ENCODE results near the gene CPEB1. TPM values are rescaled to one million over a fixed set of nuclear protein-coding genes. Genes with fewer than 3 reads are reported as not detected.

The CPEB1 gene
- total RNA-seq, 1 donor from 2014 or later = 0.40 TPM

GRCh38 chr15:82540984-82541431 lies 106.2 kb downstream of the CPEB1 start:
- TF ChIP-seq CTCF (IDR thresholded peaks at IDR 0.05; ENCODE audit: unreplicated experiment) = no peak
- H3K9me3 Mint-ChIP-seq = no peaks in the 10 kb centered on the region
- peak in 1 of 2 experiments; percentile 41 for DNase-seq (ENCODE audit: low spot score in 2 of 2, unreplicated experiment in 2 of 2)
- peaks cover 39% of the 10 kb centered on the region for H3K4me1 Mint-ChIP-seq
- peaks cover 9% of the 10 kb centered on the region for H3K27me3 Mint-ChIP-seq (ENCODE audit: low read depth)
- peak overlapping the region; percentile 94 for H3K4me3 Mint-ChIP-seq
- peaks cover 14% of the 10 kb centered on the region for H3K36me3 Mint-ChIP-seq
- peak overlapping the region; percentile 97 for H3K27ac Mint-ChIP-seq

- Mint-ChIP-seq H3K36me3 (peaks cover 18% of the 10 kb centered on the region), H3K4me3 (peak within 1 kb of the TSS; percentile 94), H3K4me1 (peaks cover 39% of the 10 kb centered on the region), H3K27me3 (ENCODE audit: low read depth) (peaks cover 3% of the 10 kb centered on the region), H3K9me3 (no peaks in the 10 kb centered on the region), H3K27ac (peak within 1 kb of the TSS; percentile 97)
- peak; percentile 96 to 99 for DNase-seq (ENCODE audit: low spot score in 2 of 2, unreplicated experiment in 2 of 2)
- TF ChIP-seq CTCF (IDR thresholded peaks at IDR 0.05; ENCODE audit: unreplicated experiment) = peak; percentile 99
Measured at GRCh38 chr15:82540055-82540983, 106.8 kb downstream of the CPEB1 start, which contains the start of gene RPS17. Gene RPS17, minus strand, starts transcription at chr15:82540457. Its CDS starts 29 bp downstream, at chr15:82540428.

DNA sequence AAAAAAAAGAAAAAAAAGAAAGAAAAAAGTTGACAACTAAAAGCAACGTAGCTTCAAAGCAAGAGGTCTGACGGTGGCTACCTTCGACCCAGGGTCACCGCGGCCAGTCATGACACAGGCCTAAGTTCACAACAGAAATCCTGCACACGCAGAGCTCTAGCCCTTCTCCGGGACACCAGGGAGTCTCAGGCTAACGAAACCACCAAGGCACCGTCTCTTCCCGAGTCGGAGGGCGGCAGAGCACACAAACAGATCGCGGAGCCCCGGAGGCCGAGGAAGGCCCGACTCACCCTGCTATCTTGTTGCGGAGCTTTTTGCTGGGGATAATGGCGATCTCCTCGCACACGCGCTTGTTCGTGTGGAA lies 107.5 kb downstream of the CPEB1 start:
- peak overlapping the region; percentile 94 for H3K4me3 Mint-ChIP-seq
- peak overlapping the region; percentile 92 for H3K27ac Mint-ChIP-seq
- peaks cover 39% of the 10 kb centered on the region for H3K4me1 Mint-ChIP-seq
- no peaks in the 10 kb centered on the region for H3K9me3 Mint-ChIP-seq
- no peak for DNase-seq (ENCODE audit: low spot score in 2 of 2, unreplicated experiment in 2 of 2)
- no peak for TF ChIP-seq CTCF (IDR thresholded peaks at IDR 0.05; ENCODE audit: unreplicated experiment)
- peaks cover 19% of the 10 kb centered on the region for H3K36me3 Mint-ChIP-seq
- peaks cover 3% of the 10 kb centered on the region for H3K27me3 Mint-ChIP-seq (ENCODE audit: low read depth)

- no peak for TF ChIP-seq CTCF (IDR thresholded peaks at IDR 0.05; ENCODE audit: unreplicated experiment)
- DNase-seq (ENCODE audit: low spot score in 2 of 2, unreplicated experiment in 2 of 2) = no peak
- Mint-ChIP-seq H3K4me3 (peak overlapping the region; percentile 94), H3K36me3 (peaks cover 24% of the 10 kb centered on the region), H3K4me1 (peaks cover 39% of the 10 kb centered on the region), H3K27me3 (ENCODE audit: low read depth) (no peaks in the 10 kb centered on the region), H3K27ac (peak overlapping the region; percentile 92), H3K9me3 (no peaks in the 10 kb centered on the region)
Measured at GRCh38 chr15:82538961-82539690, 108.0 kb downstream of the CPEB1 start.

DNA sequence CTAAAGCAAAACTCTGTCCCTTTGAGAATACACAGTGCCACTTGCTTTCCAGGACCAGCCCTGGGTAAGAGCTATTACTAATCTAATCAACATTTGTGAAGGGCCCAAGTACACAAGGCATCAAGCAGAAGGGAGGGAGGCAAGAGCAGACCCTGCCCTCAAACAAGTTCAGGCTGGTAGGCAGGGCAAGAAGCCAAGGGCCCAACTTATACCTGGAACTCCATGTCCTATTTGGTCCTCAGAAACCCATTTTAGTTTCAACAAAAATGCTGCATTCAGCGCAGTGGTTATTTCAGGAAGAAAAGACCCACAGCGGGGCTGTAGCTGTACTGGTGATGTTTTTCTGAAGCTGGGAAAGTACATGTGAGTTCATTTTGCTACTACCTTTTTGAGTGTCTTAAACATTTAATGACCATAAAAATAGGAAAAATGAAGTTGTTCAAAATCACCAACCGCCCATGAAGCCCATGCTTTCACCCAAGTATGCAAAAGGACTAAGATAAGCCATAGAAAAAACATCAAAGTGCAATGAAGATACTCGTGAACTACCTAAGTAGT lies 109.7 kb downstream of the CPEB1 start:
- peak overlapping the region; percentile 51 for H3K4me3 Mint-ChIP-seq
- H3K27me3 Mint-ChIP-seq (ENCODE audit: low read depth) = no peaks in the 10 kb centered on the region
- no peak for TF ChIP-seq CTCF (IDR thresholded peaks at IDR 0.05; ENCODE audit: unreplicated experiment)
- peaks cover 31% of the 10 kb centered on the region for H3K4me1 Mint-ChIP-seq
- H3K27ac Mint-ChIP-seq = peak overlapping the region; percentile 47
- no peaks in the 10 kb centered on the region for H3K9me3 Mint-ChIP-seq
- DNase-seq (ENCODE audit: low spot score in 2 of 2, unreplicated experiment in 2 of 2) = no peak
- peaks cover 28% of the 10 kb centered on the region for H3K36me3 Mint-ChIP-seq
